GM12878 (cell line): ENCODE measurements around the gene GIMAP2. TPM values are rescaled to one million over a fixed set of nuclear protein-coding genes. Genes with fewer than 3 reads are reported as not detected.
"Not testable (repeated sequence)": the region's sequence is repeated elsewhere in the genome, so short reads cannot be mapped to it uniquely, and the experiment has no call there.

Source experiments
- ATAC-seq: fragments of 200-7000 bp; cut with Tn5 transposase; 3 replicates; pipeline ENCODE4 v1.9.1; 2020; ENCODE audit warnings: mild to moderate bottlenecking, moderate library complexity
- BruUV-seq: library from RNA; stranded (reverse); fragments of 400-500 nt; replicated peaks from 2 replicates; lab custom pipeline; 2021; lab: Mats Ljungman, UMichigan
- CTCF ChIA-PET: fragments of 300-600 bp; sonication (Branson Sonifier 250); formaldehyde crosslinking; extraction: SDS; loops from one replicate; lab custom pipeline; 2021; ENCODE audit warnings: inconsistent platforms; lab: Yijun Ruan, JAX
- POLR2A ChIA-PET: fragments of 350-600 bp; formaldehyde crosslinking; extraction: SDS; loops from one replicate; lab custom pipeline; 2021; ENCODE audit warnings: inconsistent platforms; lab: Charles Lee
- RAD21 ChIA-PET: fragments of 300-600 bp; sonication (Branson Sonifier 250); formaldehyde crosslinking; loops from one replicate; lab custom pipeline; 2023; ENCODE audit warnings: antibody characterized with exemption; ENCODE audit not compliant: unreplicated experiment; lab: Charles Lee
- SMC1A ChIA-PET: fragments of 300-600 bp; sonication (Branson Sonifier 250); formaldehyde crosslinking; loops from one replicate; lab custom pipeline; 2023; ENCODE audit not compliant: unreplicated experiment, uncharacterized antibody; lab: Charles Lee
- DNase-seq: peaks from one replicate; pipeline ENCODE4 v3.0.0-alpha.2; 2011; ENCODE audit warnings: low read depth, low spot score
- FAIRE-seq: peaks from 3 replicates; lab custom pipeline; 2011; peaks lifted over from hg19 to GRCh38; lab: Jason Lieb, UNC
- H2AFZ ChIP-seq: 2 replicates; pipeline ENCODE4 v1.6.0; 2011; ENCODE audit warnings: low read depth, low read length, control low read depth; ENCODE audit not compliant: control insufficient read depth
- H3K27ac ChIP-seq: 2 replicates; pipeline ENCODE4 v1.5.1; 2011; ENCODE audit warnings: control low read depth; ENCODE audit not compliant: control insufficient read depth, insufficient read depth
- H3K27me3 ChIP-seq, 2 experiments: replicated peaks in 1 of 2; 2 replicates each; pipeline versions ENCODE4 v1.6.0 to v1.6.1; 2011; ENCODE audit warnings: low read length in 1 of 2; ENCODE audit not compliant: control insufficient read depth in 2 of 2, insufficient read depth in 2 of 2
- H3K36me3 ChIP-seq, 2 experiments: 2 replicates each; pipeline ENCODE4 v1.5.1; 2011; ENCODE audit warnings: low read length in 1 of 2; ENCODE audit not compliant: control insufficient read depth in 2 of 2, insufficient read depth in 2 of 2
- H3K4me1 ChIP-seq: 2 replicates; pipeline ENCODE4 v1.6.1; 2011; ENCODE audit warnings: mild to moderate bottlenecking, low read length, moderate library complexity, mixed read lengths; ENCODE audit not compliant: control insufficient read depth, insufficient read depth
- H3K4me2 ChIP-seq: 2 replicates; pipeline ENCODE4 v1.6.0; 2011; ENCODE audit warnings: control low read depth; ENCODE audit not compliant: control insufficient read depth, insufficient read depth
- H3K4me3 ChIP-seq: fragments of 200-600 bp; sonication (generic); 2 replicates; pipeline ENCODE4 v1.5.1; 2016
- H3K79me2 ChIP-seq: 2 replicates; pipeline ENCODE4 v1.6.0; 2011; ENCODE audit warnings: low read length; ENCODE audit not compliant: control insufficient read depth, insufficient read depth
- H3K9ac ChIP-seq: 2 replicates; pipeline ENCODE4 v1.8.0; 2011; ENCODE audit warnings: low read length, control low read depth, mixed read lengths; ENCODE audit not compliant: control insufficient read depth, insufficient read depth
- H3K9me3 ChIP-seq: replicated peaks from 3 replicates; pipeline ENCODE4 v1.5.1; 2011; ENCODE audit warnings: mild to moderate bottlenecking, low read length; ENCODE audit not compliant: control insufficient read depth, insufficient read depth
- H4K20me1 ChIP-seq: 2 replicates; pipeline ENCODE4 v1.6.0; 2011; ENCODE audit not compliant: control insufficient read depth, insufficient read depth
- WGBS: methylation state at CpG from one replicate; pipeline ENCODE4 v1.1.6; 2016; ENCODE audit warnings: low lambda C conversion rate; ENCODE audit not compliant: insufficient replicate concordance, insufficient coverage; ENCODE audit errors: missing lambda C conversion rate; 5-methylcytosine and 5-hydroxymethylcytosine counted together
- in situ Hi-C: fragments of 300-500 bp; cut with MboI; formaldehyde crosslinking; loops from 9 replicates; pipeline ENCODE4 v1.14.3; 2018; ENCODE audit warnings: mixed read lengths
- intact Hi-C: fragments of 100-400 bp; cut with micrococcal nuclease; formaldehyde crosslinking; loops from one replicate; pipeline ENCODE4 v1.14.2; 2022; ENCODE audit not compliant: unreplicated experiment
- polyA plus RNA-seq, 11 experiments: library from polyadenylated mRNA; depleted of rRNA in 4 of 11; unstranded in 6 of 11; stranded (reverse) in 5 of 11; fragments of >200 nt; fragmentation: Nextera tagmentation in 4 of 11; fragmentation: Illumina TruSeq in 1 of 11; extraction: Ambion mirVana in 4 of 11; extraction: Trizol in 1 of 11; gene quantifications; 1 replicate in 1 of 11; 2 replicates in 10 of 11; pipeline versions ENCODE4 v1.2.1 to v1.2.3, GENCODE V29; 2011 to 2016; ENCODE audit warnings: inconsistent platforms in 2 of 11, missing spikeins in 2 of 11, low read depth in 1 of 11
- total RNA-seq, 4 experiments: library from RNA; depleted of rRNA in 3 of 4; stranded (reverse); fragments of >200 nt in 3 of 4; fragmentation: Illumina TruSeq in 1 of 4; extraction: Trizol in 1 of 4; gene quantifications; 2 replicates each; pipeline versions ENCODE4 v1.2.1 to v1.2.3, GENCODE V29; 2013 to 2021

GIMAP2 gene
- total and polyA plus RNA-seq, 10 of the 15 experiments (the other 5 are each of a cell fraction or from before 2014, with no cell fraction given) = 21.3 to 102 (median 31.8) TPM

DNA sequence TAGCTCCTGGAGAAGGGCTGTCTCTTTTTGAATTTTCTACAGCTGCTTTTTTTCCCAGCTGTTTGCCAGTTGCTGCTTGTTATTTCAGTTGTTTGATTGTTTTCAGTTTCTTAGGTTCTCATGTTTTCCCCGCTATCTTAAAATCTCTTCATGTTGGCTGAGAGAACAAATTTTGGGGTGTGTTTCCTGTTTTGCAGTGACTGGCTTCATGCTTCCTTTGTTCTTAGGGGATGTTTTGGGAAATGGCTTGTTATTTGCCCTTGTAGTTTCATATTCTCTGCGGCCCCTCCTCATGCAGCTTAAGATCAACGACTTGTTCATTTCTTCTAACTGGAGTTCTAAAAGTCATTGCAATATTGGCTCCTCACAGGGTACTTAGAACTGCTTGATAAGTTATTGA, 8.7 kb upstream of the GIMAP2 start:
- 61% methylated on average over 3 of the region's 3 CpGs for WGBS
- H3K4me2 ChIP-seq, H3K27me3 ChIP-seq, DNase-seq, CTCF ChIA-PET, FAIRE-seq, intact Hi-C loops, H3K4me3 ChIP-seq, H4K20me1 ChIP-seq, H3K4me1 ChIP-seq, H3K36me3 ChIP-seq, POLR2A ChIA-PET, BruUV-seq, H2AFZ ChIP-seq, H3K9me3 ChIP-seq, ATAC-seq, H3K79me2 ChIP-seq, H3K9ac ChIP-seq, in situ Hi-C loops, RAD21 ChIA-PET: not testable (repeated sequence)
- H3K27ac ChIP-seq = peak overlapping the region; percentile 25; the same call in 1 of the 2 replicates
- SMC1A ChIA-PET = interaction anchor here (1.7 kb wide), 1 partner anchor 16 kb away, joined by 5 read pairs; no protein-coding TSS in a partner anchor

DNA sequence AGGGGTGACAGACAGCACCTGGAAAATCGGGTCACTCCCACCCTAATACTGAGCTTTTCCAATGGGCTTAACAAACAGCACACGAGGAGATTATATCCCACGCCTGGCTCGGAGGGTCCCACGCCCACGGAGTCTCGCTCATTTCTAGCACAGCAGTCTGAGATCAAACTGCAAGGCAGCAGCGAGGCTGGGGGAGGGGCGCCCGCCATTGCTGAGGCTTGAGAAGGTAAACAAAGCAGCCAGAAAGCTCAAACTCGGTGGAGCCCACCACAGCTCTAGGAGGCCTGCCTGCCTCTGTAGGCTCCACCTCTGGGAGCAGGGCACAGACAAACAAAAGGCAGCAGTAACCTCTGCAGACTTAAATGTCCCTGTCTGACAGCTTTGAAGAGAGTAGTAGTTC, 6.9 kb upstream of the GIMAP2 start:
- H3K9me3 ChIP-seq, POLR2A ChIA-PET, FAIRE-seq, DNase-seq, H3K79me2 ChIP-seq, H3K4me1 ChIP-seq, H2AFZ ChIP-seq, ATAC-seq, intact Hi-C loops, H3K27me3 ChIP-seq, H4K20me1 ChIP-seq, H3K4me2 ChIP-seq, H3K36me3 ChIP-seq, H3K9ac ChIP-seq, H3K4me3 ChIP-seq, BruUV-seq, CTCF ChIA-PET, H3K27ac ChIP-seq, RAD21 ChIA-PET, in situ Hi-C loops, SMC1A ChIA-PET: not testable (repeated sequence)
- 90% methylated on average over 11 of the region's 11 CpGs for WGBS

DNA sequence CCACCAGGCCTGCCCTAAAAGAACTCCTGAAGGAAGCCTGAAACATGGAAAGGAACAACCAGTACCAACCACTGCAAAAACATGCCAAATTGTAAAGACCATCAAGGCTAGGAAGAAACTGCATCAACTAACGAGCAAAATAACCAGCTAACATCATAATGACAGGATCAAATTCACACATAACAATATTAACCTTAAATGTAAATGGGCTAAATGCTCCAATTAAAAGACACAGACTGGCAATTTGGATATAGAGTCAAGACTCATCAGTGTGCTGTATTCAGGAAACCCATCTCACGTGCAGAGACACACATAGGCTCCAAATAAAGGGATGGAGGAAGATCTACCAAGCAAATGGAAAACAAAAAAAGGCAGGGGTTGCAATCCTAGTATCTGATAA, 5.1 kb upstream of the GIMAP2 start:
- in situ Hi-C loops, H3K9ac ChIP-seq, BruUV-seq, FAIRE-seq, intact Hi-C loops, H4K20me1 ChIP-seq, H2AFZ ChIP-seq, CTCF ChIA-PET, H3K9me3 ChIP-seq, DNase-seq, H3K36me3 ChIP-seq, H3K27me3 ChIP-seq, H3K79me2 ChIP-seq, ATAC-seq, H3K27ac ChIP-seq, H3K4me3 ChIP-seq, H3K4me1 ChIP-seq, H3K4me2 ChIP-seq: not testable (repeated sequence)
- ChIA-PET RAD21 (interaction anchor here (0.8 kb wide), 1 partner anchor 10 kb away, joined by 3 read pairs; no protein-coding TSS in a partner anchor), POLR2A (interaction anchor here (0.7 kb wide), 1 partner anchor 305 kb away, joined by 3 read pairs; no protein-coding TSS in a partner anchor), SMC1A (interaction anchor here (0.7 kb wide), 1 partner anchor 59 kb away, joined by 3 read pairs; no protein-coding TSS in a partner anchor)
- 86% methylated on average over 1 of the region's 2 CpGs for WGBS
